Measurements from ENCODE around the gene KCNA10.
A peak's percentile ranks its signal among the peaks of the same experiment; 100 is the strongest.
"Not testable (repeated sequence)": the region's sequence is repeated elsewhere in the genome, so short reads cannot be mapped to it uniquely, and the experiment has no call there.

The KCNA10 gene

DNA sequence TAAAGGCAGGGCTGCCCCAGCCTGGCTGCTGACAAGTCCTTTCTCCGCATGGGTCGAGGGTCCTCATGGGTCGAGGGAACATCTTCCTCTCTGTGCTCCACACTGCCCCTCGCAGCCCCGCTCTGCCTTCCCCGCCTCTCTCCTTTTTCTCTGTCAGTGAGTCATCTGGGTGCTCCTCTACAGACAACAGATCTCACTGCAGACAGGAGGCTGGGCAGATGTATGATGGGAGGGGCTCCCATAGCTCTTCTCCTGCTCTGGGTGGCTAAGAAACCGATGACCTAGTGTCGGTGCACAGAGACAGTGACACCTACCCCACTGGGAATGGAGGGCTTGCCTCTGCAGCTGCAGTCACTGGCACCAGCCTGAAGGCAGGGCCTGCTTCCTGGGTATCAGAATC lies 5.5 kb downstream of the KCNA10 start:
- TF ChIP-seq, protein P1, sequence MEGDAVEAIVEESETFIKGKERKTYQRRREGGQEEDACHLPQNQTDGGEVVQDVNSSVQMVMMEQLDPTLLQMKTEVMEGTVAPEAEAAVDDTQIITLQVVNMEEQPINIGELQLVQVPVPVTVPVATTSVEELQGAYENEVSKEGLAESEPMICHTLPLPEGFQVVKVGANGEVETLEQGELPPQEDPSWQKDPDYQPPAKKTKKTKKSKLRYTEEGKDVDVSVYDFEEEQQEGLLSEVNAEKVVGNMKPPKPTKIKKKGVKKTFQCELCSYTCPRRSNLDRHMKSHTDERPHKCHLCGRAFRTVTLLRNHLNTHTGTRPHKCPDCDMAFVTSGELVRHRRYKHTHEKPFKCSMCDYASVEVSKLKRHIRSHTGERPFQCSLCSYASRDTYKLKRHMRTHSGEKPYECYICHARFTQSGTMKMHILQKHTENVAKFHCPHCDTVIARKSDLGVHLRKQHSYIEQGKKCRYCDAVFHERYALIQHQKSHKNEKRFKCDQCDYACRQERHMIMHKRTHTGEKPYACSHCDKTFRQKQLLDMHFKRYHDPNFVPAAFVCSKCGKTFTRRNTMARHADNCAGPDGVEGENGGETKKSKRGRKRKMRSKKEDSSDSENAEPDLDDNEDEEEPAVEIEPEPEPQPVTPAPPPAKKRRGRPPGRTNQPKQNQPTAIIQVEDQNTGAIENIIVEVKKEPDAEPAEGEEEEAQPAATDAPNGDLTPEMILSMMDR (IDR thresholded peaks at IDR 0.05; ENCODE audit: insufficient read depth, low read depth, low read length, missing control alignments), result no peak
- no peak for DNase-seq (ENCODE audit: low read depth)
- no peak overlapping the region for H3K4me3 ChIP-seq (ENCODE audit: low read depth, low read length)

DNA sequence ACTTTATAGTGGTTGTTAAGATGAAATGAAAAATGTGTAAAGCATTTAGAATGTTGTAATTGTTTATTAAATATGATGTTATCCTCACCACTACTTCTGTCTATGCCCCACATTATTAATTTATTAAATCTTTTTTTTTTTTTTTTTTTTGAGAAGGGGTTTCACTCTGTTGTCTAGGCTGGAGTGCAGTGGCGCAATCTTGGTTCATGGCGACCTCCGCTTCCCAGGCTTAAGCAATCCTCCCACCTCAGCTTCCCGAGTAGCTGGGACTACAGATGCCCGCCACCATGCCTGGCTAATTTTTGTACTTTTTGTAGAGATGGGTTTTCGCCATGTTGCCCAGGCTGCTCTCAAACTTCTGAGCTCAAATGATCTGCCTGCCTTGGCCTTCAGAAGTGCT lies 7.5 kb downstream of the KCNA10 start:
- TF ChIP-seq, protein P1 (IDR thresholded peaks at IDR 0.05; ENCODE audit: insufficient read depth, low read depth, low read length, missing control alignments), result no peak
- no peak for DNase-seq (ENCODE audit: low read depth)
- H3K4me3 ChIP-seq (ENCODE audit: low read depth, low read length), result no peak overlapping the region

DNA sequence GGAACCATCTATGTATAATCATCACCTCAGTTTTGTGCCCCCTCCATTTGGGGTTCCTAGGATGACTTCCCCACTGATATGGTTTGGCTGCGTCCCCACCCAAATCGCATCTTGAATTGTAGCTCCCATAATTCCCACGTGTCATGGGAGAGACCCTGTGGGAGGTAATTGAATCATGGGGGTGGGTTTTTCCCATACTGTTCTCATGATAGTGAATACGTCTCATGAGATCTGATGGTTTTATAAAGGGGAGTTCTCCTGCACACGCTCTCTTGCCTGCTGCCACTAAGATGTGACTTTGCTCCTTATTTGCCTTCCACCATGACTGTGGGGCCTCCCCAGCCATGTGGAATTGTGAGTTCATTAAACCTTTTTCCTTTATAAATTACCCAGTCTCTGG lies 8.1 kb downstream of the KCNA10 start:
- not testable (repeated sequence) for H3K4me3 ChIP-seq (ENCODE audit: low read depth, low read length); DNase-seq (ENCODE audit: low read depth)

DNA sequence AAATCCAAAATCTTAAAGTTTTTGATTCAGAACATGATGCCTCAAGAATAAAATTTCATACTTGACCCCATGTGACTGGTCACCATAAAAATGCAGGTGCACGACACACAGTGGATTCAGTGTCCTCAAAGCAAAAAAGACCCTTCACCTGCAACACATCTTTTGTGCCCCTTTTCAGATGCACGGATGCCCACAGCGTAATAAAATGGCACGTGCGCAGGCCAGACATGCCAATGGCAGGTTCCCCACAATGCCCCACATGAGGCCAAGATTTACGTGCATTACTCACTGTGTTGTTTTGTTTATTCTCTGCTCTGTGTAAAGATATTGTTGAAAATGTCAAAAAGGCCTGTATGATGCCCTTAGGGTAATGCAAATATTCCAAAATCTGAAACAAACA lies 9.3 kb downstream of the KCNA10 start:
- TF ChIP-seq, protein P1 (IDR thresholded peaks at IDR 0.05; ENCODE audit: insufficient read depth, low read depth, low read length, missing control alignments), result no peak
- H3K4me3 ChIP-seq (ENCODE audit: low read depth, low read length), result no peak overlapping the region
- DNase-seq (ENCODE audit: low read depth), result no peak

DNA sequence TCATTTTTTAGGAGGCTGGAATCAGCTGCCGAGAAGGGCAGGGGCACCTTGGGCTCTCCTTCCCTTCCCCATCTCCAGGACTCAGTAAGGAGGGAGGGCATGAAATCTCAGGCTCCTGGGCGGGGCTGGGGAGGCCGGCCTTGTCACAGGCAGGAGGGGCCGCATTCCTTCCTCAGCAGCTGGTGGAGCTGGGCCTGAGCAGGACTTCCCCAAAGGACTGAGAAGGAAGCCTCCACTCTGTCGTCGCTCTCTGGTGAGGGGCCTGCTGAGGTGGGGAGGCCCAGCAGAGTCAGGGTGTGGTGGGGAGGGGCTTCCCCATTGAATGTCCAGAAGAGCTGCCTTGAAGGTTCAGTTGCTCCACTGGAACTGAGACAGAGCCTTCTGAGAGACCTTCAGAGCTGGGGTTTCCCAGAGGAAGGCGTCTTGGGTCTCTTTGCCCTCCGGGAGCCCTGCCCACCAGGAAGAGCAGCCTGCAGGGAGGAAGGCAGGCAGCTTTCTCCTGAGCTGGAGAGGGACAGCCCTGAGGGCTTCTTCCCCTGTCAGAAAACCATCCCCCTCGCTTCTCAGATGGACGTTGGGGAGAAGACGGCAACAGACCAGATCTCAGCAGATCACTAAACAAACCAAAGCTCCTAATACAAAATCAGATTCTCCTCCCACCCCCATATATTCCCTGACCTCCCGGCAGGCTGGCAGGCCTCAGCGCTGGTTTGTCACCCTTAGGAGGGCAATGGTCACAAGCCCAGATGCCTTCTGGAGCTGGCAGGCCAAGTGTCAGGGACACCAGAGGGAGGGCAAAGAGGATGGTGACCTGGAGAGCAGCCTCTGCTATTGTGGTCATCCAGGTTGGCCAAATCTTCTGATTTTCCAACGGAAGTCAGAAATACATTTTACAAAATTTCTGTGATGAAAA lies 10.7 kb downstream of the KCNA10 start:
- TF ChIP-seq, protein P1 (IDR thresholded peaks at IDR 0.05; ENCODE audit: insufficient read depth, low read depth, low read length, missing control alignments), result no peak
- DNase-seq (ENCODE audit: low read depth), result peak; percentile 59
- H3K4me3 ChIP-seq (ENCODE audit: low read depth, low read length), result no peak overlapping the region

DNA sequence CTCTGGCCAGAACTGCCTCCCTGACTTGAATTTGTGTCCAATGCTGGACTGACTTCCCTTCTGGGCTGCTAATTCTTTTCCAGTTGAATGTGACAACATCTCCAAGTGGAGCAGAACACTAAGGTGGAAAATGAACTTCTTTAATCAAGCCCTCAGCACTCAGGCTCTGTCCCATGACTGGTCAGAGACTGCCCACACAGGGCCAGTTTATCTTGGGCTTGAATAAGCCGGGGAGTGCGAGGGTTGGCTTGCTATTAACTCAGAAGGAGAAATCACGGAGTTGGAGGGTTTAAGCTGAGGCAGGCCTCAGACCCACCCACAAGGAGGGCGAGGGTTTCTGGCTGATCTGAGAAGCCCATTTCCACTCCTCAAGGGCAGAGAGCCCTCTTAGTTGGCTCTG lies 12.4 kb downstream of the KCNA10 start:
- no peak for DNase-seq (ENCODE audit: low read depth)
- H3K4me3 ChIP-seq (ENCODE audit: low read depth, low read length), result no peak overlapping the region
- TF ChIP-seq, protein P1 (IDR thresholded peaks at IDR 0.05; ENCODE audit: insufficient read depth, low read depth, low read length, missing control alignments), result no peak

DNA sequence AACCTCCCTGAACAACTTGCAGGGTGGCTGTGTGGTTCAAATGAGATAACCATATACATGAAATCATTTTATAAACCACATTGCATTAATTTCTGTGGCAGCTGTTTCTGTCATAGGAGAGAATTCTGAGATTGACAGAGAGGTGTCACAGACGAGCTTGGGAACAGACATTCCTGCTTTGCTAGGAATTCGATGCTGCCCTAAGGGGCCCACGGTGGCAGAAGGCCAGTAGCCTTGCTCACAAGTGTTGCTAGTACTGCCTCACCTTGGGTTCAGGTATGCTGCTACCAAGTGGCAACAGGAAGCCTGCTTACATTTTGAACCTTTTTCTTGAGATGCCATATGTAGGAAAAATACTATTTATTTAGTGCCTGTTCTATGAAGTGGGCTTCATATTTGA lies 13.4 kb downstream of the KCNA10 start:
- TF ChIP-seq, protein P1 (IDR thresholded peaks at IDR 0.05; ENCODE audit: insufficient read depth, low read depth, low read length, missing control alignments), result no peak
- H3K4me3 ChIP-seq (ENCODE audit: low read depth, low read length), result no peak overlapping the region
- no peak for DNase-seq (ENCODE audit: low read depth)

Data from GM12865 (cell line).